GM11168 (cell line): ENCODE data around the gene CUBN.

Source experiments
- in situ Hi-C: fragments of 300-500 bp; cut with MboI; formaldehyde crosslinking; loops from one replicate; pipeline ENCODE4 v1.12.0; 2022; ENCODE audit warnings: low sequenced_read_pairs; ENCODE audit not compliant: unreplicated experiment

CUBN gene

DNA sequence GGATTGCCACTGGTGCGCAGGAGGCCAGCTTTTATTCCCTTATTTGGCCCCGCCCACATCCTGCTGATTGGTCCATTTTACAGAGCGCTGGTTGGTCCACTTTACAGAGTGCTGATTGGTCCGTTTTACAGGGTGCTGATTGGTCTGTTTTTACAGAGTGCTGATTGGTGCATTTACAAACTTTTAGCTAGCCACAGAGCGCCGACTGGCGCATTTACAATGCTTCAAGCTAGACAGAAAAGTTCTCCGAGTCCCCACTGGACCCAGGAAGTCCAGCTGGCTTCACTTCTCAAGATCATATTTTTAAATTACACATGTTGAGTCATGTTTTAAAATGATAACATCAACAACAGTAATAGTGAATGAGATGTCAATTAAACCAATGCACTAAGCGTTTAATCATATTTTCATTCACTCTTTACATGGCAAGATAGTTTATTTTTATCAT, 128.3 kb downstream of the CUBN start:
- in situ Hi-C loops = no loop called here

DNA sequence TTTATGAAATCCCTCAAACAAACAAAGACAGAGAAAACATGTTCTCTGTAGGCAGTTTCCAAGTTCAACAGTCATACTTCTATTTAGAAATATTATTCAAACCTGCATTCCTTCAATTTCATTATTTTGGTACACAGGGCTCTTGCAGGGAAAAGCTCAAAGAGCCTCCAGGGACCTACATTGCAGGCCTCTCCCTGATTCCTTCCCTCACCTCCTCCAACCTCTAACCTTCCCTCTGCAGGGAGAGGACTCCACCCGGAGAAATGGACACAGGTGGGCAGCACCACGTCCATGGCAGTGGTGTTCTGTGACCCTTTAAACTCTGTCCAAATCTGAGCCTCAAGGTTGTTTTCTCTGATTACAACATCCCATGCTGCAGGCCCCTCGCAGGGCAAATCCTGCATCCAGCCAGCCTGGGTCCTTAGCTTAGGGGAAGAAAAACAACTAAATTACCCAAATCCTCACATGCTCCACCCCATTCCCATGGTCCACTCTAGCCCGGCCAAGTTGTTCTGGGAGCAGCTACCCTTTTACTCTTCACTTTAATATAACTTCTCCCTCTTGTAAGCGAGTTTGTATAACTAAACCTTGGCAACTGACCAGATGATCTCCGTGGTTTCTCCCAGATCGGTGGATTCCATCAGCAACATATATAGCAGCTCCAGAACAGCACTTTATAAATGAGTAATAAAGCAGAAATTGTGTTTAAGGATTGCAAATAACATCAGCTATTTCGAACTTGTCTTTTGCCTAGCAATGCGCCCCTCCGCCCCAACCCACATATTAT, 129.8 kb downstream of the CUBN start:
- in situ Hi-C loops = no loop called here

- in situ Hi-C loops = no loop called here
These were observed 133.1 kb downstream of the CUBN start for GRCh38 chr10:16996530-16996964.

DNA sequence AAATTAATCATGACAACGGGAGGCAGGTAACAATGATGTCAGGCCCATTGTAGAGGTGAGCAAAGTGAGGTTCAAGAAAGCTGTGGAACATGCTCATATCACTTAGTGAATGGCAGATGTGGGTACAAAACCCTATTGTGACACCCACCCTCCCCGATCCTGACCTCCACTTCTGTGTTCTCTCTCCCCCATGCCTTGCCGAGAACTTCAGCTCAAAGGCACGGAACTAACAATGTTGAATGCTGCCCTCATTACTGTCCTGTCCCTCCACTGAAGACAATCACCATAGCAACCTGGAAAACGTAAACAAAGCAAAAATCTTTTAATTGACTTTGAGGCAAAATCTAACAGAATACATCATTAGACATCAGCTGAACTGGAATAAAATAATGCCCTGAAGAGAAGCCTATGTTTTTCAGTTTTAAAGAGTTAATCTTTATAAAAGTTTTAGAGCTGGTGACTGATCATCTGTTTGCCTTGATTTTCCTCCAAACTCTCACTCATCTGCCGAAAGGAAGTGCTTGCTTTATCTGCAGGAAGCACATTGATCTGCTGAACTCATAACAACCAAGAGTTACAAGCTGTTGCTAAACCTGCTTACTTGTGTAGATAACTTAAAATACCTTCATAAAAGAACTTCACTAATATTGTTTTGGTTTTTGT, 133.6 kb downstream of the CUBN start:
- in situ Hi-C loops = no loop called here

DNA sequence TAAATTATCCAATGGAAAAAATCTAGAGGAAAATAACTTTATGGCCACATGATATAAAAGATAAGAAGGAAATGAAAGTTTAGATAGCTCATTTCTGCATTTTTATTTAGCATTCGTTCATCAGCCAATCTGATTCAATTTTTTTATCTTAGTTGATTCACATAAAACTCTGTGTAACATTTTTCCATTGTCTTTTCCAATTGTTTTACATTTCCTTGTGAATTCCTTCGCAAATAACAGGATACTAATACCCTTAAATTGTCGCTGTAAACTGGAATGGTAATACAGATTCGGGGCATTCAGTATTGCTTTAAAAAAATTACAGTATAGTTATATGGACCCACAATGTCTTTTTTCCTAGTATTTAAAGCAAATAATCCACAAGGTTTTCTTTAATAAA, 136.4 kb downstream of the CUBN start:
- in situ Hi-C loops = no loop called here

DNA sequence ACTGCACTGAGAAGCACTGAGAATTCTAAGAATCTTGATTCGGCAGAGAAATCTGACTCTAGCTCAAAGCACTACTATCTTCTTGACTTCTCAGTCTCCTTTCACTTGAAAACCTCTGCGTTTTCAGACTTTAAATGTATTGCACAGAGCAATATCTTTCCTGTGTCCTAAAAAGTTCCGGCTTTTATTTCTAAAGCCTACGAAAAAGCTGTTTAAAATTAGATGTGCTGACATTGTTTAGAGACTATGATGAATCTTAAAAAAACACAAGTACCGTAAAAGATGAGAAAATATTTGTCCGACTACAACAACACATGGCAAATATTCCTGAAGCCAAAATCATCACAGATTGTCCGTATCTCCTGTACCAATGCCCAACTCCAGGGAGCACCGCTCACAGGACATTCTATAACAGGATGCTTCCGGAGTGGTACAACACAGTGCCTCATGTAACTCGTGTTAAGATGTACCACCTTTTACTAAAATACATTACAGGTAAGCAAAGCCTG, 136.9 kb downstream of the CUBN start:
- in situ Hi-C loops = no loop called here

DNA sequence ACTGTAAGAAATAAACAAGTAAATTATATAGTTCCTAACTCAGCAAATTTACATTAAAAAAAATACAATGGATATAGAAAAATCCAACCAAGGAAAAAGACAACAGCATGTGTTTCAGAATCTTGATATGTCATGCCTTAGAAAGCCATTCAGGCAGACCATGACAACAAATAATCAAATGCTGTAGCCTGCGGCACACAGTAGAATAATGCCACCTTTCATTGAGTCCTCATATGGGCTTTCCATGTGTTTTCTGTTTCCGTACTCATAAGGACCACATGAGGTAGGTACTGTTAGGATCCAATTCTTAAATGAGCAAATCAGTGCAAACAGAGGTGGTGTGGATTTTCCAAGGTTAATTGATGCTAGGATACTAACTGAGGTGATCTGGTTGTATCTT, 138.6 kb downstream of the CUBN start:
- in situ Hi-C loops = no loop called here

GRCh38 chr10:16989826-16990293, 139.8 kb downstream of the CUBN start:
- in situ Hi-C loops = no loop called here

GRCh38 chr10:16988900-16989299, 140.7 kb downstream of the CUBN start:
- in situ Hi-C loops = no loop called here

DNA sequence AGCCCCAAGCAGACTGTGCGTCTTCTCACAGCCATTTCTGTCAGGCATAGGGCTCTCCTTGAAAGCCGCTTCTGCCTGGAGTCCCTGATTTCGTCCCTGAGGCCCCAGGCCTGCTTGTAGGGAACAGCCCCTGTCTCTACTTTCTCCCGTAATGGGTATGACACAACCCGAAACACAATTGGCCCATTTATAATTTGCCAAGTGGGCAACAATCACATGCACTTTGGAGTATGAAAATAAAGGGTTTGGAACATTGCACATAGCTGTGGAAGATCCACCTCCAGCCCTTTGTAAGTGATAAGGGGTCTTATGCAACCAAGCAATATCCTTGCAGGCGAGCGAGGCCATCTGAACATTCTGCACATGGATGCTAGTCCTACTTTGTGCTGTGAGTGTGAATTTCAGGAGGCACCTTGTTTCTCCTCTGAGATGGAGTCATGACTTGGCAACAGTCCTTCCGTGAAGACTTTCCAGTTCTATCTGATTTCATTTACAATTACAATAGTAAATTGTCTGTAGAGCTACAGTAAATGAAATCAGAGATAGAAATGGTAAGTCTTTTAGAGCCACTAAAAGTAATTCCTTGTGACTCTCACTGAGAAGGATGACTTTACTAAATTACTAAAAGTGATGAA, 141.5 kb downstream of the CUBN start:
- in situ Hi-C loops = no loop called here

DNA sequence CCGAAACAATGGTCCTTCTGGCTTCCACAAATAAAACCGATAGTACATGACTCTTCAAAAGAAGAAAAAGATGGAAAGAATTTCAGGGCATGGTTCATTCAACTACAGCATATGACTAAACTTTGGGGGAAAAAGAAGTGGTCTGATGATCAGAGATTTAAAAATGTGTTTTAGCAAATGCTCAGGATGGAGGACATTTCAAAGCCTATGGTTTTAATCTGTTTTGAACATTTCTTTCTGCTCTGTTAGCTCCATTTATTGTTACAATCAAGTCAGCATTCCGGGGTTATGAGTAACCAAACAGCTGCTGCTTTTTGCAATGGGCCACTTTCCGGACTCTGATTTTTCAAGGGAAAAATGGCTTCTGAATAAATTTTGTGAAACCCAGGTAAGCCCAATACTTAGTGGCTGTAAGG, 142.4 kb downstream of the CUBN start:
- in situ Hi-C loops = no loop called here

GRCh38 chr10:16986406-16987205, 143.0 kb downstream of the CUBN start:
- in situ Hi-C loops = no loop called here

DNA sequence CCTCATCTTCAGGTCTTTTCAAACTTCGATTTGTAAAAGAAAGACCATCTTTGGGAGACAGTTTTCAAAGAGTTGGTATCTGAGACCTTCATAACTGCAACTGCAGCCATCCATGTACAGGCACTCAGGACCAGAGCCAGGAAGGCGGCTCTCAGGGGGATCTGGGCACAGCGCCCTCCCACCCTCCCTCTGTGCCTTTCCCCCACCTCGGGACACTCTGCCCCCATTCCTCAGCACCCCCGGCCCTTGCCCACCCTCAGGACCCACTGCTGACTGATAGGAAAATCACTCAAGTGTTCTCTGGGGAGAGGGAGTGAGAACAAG, 143.6 kb downstream of the CUBN start:
- in situ Hi-C loops = no loop called here

- in situ Hi-C loops = no loop called here
These were observed 145.4 kb downstream of the CUBN start for GRCh38 chr10:16984242-16984641.

- in situ Hi-C loops = no loop called here
These were observed 152.8 kb downstream of the CUBN start for GRCh38 chr10:16976803-16977202.

DNA sequence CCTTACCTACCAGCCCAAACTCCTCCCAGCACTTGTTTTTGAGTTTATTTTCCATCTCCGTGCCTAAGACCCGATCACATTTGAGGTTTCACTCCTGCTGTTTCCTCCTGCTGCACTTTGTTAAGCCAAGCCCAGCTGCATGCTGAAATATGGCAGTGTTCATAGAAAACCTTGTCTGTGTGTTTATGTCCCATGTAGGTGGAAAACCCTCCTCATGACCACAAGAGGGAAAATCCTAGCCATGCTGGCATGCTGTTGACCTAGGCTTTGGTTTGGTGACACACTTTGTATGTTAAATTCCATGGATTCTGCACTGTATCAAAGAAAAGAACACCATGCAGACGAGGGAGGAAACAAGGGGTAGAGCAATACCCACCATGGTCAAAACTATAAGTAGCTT, 154.4 kb downstream of the CUBN start:
- in situ Hi-C loops = no loop called here

DNA sequence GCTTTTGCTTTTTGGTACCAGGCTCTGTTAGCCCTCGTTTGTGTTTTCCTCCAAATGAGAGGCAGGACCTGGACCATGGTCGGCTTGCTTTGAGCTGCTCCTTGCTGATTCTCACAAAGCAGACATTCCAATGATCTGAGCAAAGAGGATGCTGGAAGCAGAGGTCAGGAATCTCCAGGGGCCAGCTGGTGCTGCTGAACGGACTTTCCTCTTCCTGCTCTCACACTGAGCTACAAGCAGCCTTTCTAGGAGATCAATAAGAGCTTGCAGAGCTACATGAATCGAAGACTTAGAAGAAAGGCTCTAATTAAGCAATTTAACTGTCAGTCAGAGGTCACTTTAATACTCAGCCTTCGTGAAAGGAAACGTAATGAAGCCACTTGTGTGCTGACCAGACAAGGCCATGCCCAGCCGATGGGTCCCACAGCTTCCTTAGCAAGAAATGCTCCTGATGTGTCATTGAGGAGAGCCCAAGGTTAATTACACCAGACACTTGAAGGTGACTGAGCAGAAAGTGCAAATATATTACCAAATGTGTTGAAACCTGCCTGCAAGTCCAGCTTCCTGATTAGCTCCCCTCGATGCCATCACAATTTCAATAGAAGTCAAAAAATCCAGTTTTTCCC, 161.1 kb downstream of the CUBN start:
- in situ Hi-C loops = no loop called here

DNA sequence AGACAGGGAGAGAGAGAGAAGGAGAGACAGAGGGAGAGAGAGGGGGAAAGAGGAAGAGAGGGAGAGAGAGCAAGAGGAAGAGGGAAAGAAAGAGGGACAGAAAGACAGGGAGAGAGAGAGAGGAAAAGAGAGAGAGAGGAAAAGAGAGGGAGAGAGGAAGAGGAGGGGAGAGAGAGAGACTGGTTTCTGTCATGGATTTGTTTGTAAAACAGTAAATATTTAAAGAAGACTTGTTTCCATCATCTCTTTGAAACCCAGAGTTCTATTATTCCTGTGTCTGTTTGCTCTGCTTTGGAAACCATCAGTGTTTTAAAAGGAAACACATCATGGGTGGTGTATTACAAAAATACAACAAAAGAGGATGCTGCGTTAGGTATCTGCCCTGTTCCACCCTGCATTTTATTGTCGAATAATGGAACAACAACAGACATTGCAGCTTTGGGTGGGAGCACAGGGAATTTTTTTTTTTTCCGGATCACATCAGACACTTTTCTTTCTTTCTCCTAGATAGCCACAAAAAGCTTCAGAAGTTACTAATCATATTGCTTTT, 161.7 kb downstream of the CUBN start:
- in situ Hi-C loops = no loop called here

GRCh38 chr10:16966991-16967865, 162.4 kb downstream of the CUBN start:
- in situ Hi-C loops = no loop called here
